ENCODE results near the gene AMZ1.
"Not testable (repeated sequence)": the region's sequence is repeated elsewhere in the genome, so short reads cannot be mapped to it uniquely, and the experiment has no call there.

Gene AMZ1

GRCh38 chr7:2688409-2689342, 674 bp downstream of the AMZ1 start:
- no peaks in the 10 kb centered on the region for H3K9me3 ChIP-seq (replicated peaks; ENCODE audit: low read length)
- H3K4me1 ChIP-seq (ENCODE audit: control insufficient read depth, insufficient read depth, low read length), result peaks cover 30% of the 10 kb centered on the region
- peak overlapping the region; percentile 84 for H3K4me2 ChIP-seq (ENCODE audit: low read length)
- peaks cover 11% of the 10 kb centered on the region for H3K27me3 ChIP-seq (ENCODE audit: control insufficient read depth, insufficient read depth, low read length)
- peak overlapping the region; percentile 64 for H3K4me3 ChIP-seq (ENCODE audit: low read length)
- H3K9ac ChIP-seq (ENCODE audit: low read depth, low read length), result peak overlapping the region; percentile 78
- no peaks in the 10 kb centered on the region for H3K36me3 ChIP-seq (ENCODE audit: insufficient read depth, low read length)

- no peak overlapping the region for H3K9ac ChIP-seq (ENCODE audit: low read depth, low read length)
- H3K27me3 ChIP-seq (ENCODE audit: control insufficient read depth, insufficient read depth, low read length), result peaks cover 11% of the 10 kb centered on the region
- no peak overlapping the region for H3K4me3 ChIP-seq (ENCODE audit: low read length)
Measured at GRCh38 chr7:2689343-2689847, 1.4 kb downstream of the AMZ1 start.

GRCh38 chr7:2689951-2690705, 2.1 kb downstream of the AMZ1 start:
- Histone ChIP-seq H3K36me3 (ENCODE audit: insufficient read depth, low read length) (no peaks in the 10 kb centered on the region), H3K4me3 (ENCODE audit: low read length) (no peak overlapping the region), H3K9me3 (replicated peaks; ENCODE audit: low read length) (no peaks in the 10 kb centered on the region), H3K4me2 (ENCODE audit: low read length) (no peak overlapping the region), H3K27me3 (ENCODE audit: control insufficient read depth, insufficient read depth, low read length) (peaks cover 11% of the 10 kb centered on the region), H3K9ac (ENCODE audit: low read depth, low read length) (no peak overlapping the region), H3K4me1 (ENCODE audit: control insufficient read depth, insufficient read depth, low read length) (peaks cover 30% of the 10 kb centered on the region)

More at GRCh38 chr7:2689343-2689847, 1.4 kb downstream of the AMZ1 start:
- no peaks in the 10 kb centered on the region for H3K36me3 ChIP-seq (ENCODE audit: insufficient read depth, low read length)
- H3K4me1 ChIP-seq (ENCODE audit: control insufficient read depth, insufficient read depth, low read length), result peaks cover 30% of the 10 kb centered on the region
- H3K9me3 ChIP-seq (replicated peaks; ENCODE audit: low read length), result no peaks in the 10 kb centered on the region
- peak overlapping the region; percentile 84 for H3K4me2 ChIP-seq (ENCODE audit: low read length)

GRCh38 chr7:2691011-2691707, 3.2 kb downstream of the AMZ1 start:
- no peaks in the 10 kb centered on the region for H3K9me3 ChIP-seq (replicated peaks; ENCODE audit: low read length)
- H3K27me3 ChIP-seq (ENCODE audit: control insufficient read depth, insufficient read depth, low read length), result peaks cover 11% of the 10 kb centered on the region

GRCh38 chr7:2691932-2692439, 4.0 kb downstream of the AMZ1 start:
- H3K4me3 ChIP-seq (ENCODE audit: low read length); H3K9me3 ChIP-seq (replicated peaks; ENCODE audit: low read length); H3K9ac ChIP-seq (ENCODE audit: low read depth, low read length); H3K4me2 ChIP-seq (ENCODE audit: low read length); H3K36me3 ChIP-seq (ENCODE audit: insufficient read depth, low read length): not testable (repeated sequence)
- Histone ChIP-seq H3K27me3 (ENCODE audit: control insufficient read depth, insufficient read depth, low read length) (peaks cover 11% of the 10 kb centered on the region), H3K4me1 (ENCODE audit: control insufficient read depth, insufficient read depth, low read length) (peaks cover 29% of the 10 kb centered on the region)

More at GRCh38 chr7:2691011-2691707, 3.2 kb downstream of the AMZ1 start:
- no peak overlapping the region for H3K4me3 ChIP-seq (ENCODE audit: low read length)
- H3K4me2 ChIP-seq (ENCODE audit: low read length), result no peak overlapping the region
- no peak overlapping the region for H3K9ac ChIP-seq (ENCODE audit: low read depth, low read length)
- no peaks in the 10 kb centered on the region for H3K36me3 ChIP-seq (ENCODE audit: insufficient read depth, low read length)
- peaks cover 30% of the 10 kb centered on the region for H3K4me1 ChIP-seq (ENCODE audit: control insufficient read depth, insufficient read depth, low read length)

- Histone ChIP-seq H3K9me3 (replicated peaks; ENCODE audit: low read length) (no peaks in the 10 kb centered on the region), H3K4me1 (ENCODE audit: control insufficient read depth, insufficient read depth, low read length) (peaks cover 23% of the 10 kb centered on the region), H3K27me3 (ENCODE audit: control insufficient read depth, insufficient read depth, low read length) (peaks cover 8% of the 10 kb centered on the region), H3K9ac (ENCODE audit: low read depth, low read length) (no peak overlapping the region), H3K4me2 (ENCODE audit: low read length) (no peak overlapping the region), H3K4me3 (ENCODE audit: low read length) (no peak overlapping the region), H3K36me3 (ENCODE audit: insufficient read depth, low read length) (no peaks in the 10 kb centered on the region)
Measured at GRCh38 chr7:2692543-2692942, 4.5 kb downstream of the AMZ1 start.

GRCh38 chr7:2693420-2694121, 5.6 kb downstream of the AMZ1 start:
- not testable (repeated sequence) for H3K27me3 ChIP-seq (ENCODE audit: control insufficient read depth, insufficient read depth, low read length); H3K4me3 ChIP-seq (ENCODE audit: low read length)
- peaks cover 14% of the 10 kb centered on the region for H3K4me1 ChIP-seq (ENCODE audit: control insufficient read depth, insufficient read depth, low read length)

GRCh38 chr7:2694122-2694436, 6.1 kb downstream of the AMZ1 start:
- H3K9me3 ChIP-seq (replicated peaks; ENCODE audit: low read length); H3K4me2 ChIP-seq (ENCODE audit: low read length); H3K4me3 ChIP-seq (ENCODE audit: low read length); H3K9ac ChIP-seq (ENCODE audit: low read depth, low read length); H3K36me3 ChIP-seq (ENCODE audit: insufficient read depth, low read length); H3K4me1 ChIP-seq (ENCODE audit: control insufficient read depth, insufficient read depth, low read length); H3K27me3 ChIP-seq (ENCODE audit: control insufficient read depth, insufficient read depth, low read length): not testable (repeated sequence)

More at GRCh38 chr7:2693420-2694121, 5.6 kb downstream of the AMZ1 start:
- not testable (repeated sequence) for H3K9ac ChIP-seq (ENCODE audit: low read depth, low read length); H3K36me3 ChIP-seq (ENCODE audit: insufficient read depth, low read length); H3K9me3 ChIP-seq (replicated peaks; ENCODE audit: low read length); H3K4me2 ChIP-seq (ENCODE audit: low read length)

GRCh38 chr7:2698581-2699288, 10.7 kb downstream of the AMZ1 start:
- H3K9ac ChIP-seq (ENCODE audit: low read depth, low read length), result no peak overlapping the region
- H3K36me3 ChIP-seq (ENCODE audit: insufficient read depth, low read length), result no peaks in the 10 kb centered on the region
- peaks cover 8% of the 10 kb centered on the region for H3K4me1 ChIP-seq (ENCODE audit: control insufficient read depth, insufficient read depth, low read length)
- H3K4me2 ChIP-seq (ENCODE audit: low read length), result no peak overlapping the region
- peaks cover 8% of the 10 kb centered on the region for H3K27me3 ChIP-seq (ENCODE audit: control insufficient read depth, insufficient read depth, low read length)
- no peaks in the 10 kb centered on the region for H3K9me3 ChIP-seq (replicated peaks; ENCODE audit: low read length)
- no peak overlapping the region for H3K4me3 ChIP-seq (ENCODE audit: low read length)

- Histone ChIP-seq H3K4me3 (ENCODE audit: low read length) (no peak overlapping the region), H3K27me3 (ENCODE audit: control insufficient read depth, insufficient read depth, low read length) (peaks cover 8% of the 10 kb centered on the region)
Measured at GRCh38 chr7:2699289-2699620, 11.3 kb downstream of the AMZ1 start.

More at GRCh38 chr7:2699289-2699620, 11.3 kb downstream of the AMZ1 start:
- H3K36me3 ChIP-seq (ENCODE audit: insufficient read depth, low read length), result no peaks in the 10 kb centered on the region
- no peak overlapping the region for H3K4me2 ChIP-seq (ENCODE audit: low read length)
- peaks cover 8% of the 10 kb centered on the region for H3K4me1 ChIP-seq (ENCODE audit: control insufficient read depth, insufficient read depth, low read length)
- no peaks in the 10 kb centered on the region for H3K9me3 ChIP-seq (replicated peaks; ENCODE audit: low read length)
- no peak overlapping the region for H3K9ac ChIP-seq (ENCODE audit: low read depth, low read length)
